ENCODE results near the gene SALL1. TPM values are rescaled to one million over a fixed set of nuclear protein-coding genes. Genes with fewer than 3 reads are reported as not detected.

The SALL1 gene
- total RNA-seq, 1 experiment from 2014 or later = not detected

- H3K36me3 ChIP-seq (ENCODE audit: control insufficient read depth, insufficient read depth, low read length) = no peaks in the 10 kb centered on the region
- H3K27ac ChIP-seq (ENCODE audit: low read length) = no peak overlapping the region
- no peak for ATAC-seq
- in situ Hi-C loops (cut with HindIII; ENCODE audit: low pct_unique_long_range_greater_than_20kb, low sequenced_read_pairs) (no loop called here), intact Hi-C loops (cut with micrococcal nuclease; ENCODE audit: unreplicated experiment) (no loop called here)
- H3K4me1 ChIP-seq (ENCODE audit: control insufficient read depth, insufficient read depth, low read length) = no peaks in the 10 kb centered on the region
- ChIA-PET POLR2A (no interaction called here), CTCF (no interaction called here)
- BruUV-seq (replicated peaks) = no TSS peak
- no peaks in the 10 kb centered on the region for H3K27me3 ChIP-seq (ENCODE audit: control insufficient read depth, insufficient read depth, low read length)
- TF ChIP-seq POLR2AphosphoS5 (IDR thresholded peaks at IDR 0.05; ENCODE audit: low read depth, low read length) (no peak), TCF7L2 (IDR thresholded peaks at IDR 0.05; ENCODE audit: low read depth, low read length) (no peak)
- TF ChIP-seq, protein P1, sequence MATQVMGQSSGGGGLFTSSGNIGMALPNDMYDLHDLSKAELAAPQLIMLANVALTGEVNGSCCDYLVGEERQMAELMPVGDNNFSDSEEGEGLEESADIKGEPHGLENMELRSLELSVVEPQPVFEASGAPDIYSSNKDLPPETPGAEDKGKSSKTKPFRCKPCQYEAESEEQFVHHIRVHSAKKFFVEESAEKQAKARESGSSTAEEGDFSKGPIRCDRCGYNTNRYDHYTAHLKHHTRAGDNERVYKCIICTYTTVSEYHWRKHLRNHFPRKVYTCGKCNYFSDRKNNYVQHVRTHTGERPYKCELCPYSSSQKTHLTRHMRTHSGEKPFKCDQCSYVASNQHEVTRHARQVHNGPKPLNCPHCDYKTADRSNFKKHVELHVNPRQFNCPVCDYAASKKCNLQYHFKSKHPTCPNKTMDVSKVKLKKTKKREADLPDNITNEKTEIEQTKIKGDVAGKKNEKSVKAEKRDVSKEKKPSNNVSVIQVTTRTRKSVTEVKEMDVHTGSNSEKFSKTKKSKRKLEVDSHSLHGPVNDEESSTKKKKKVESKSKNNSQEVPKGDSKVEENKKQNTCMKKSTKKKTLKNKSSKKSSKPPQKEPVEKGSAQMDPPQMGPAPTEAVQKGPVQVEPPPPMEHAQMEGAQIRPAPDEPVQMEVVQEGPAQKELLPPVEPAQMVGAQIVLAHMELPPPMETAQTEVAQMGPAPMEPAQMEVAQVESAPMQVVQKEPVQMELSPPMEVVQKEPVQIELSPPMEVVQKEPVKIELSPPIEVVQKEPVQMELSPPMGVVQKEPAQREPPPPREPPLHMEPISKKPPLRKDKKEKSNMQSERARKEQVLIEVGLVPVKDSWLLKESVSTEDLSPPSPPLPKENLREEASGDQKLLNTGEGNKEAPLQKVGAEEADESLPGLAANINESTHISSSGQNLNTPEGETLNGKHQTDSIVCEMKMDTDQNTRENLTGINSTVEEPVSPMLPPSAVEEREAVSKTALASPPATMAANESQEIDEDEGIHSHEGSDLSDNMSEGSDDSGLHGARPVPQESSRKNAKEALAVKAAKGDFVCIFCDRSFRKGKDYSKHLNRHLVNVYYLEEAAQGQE (IDR thresholded peaks at IDR 0.05; ENCODE audit: insufficient read depth in 1 of 2, low read depth in 2 of 2, low read length in 1 of 2) = no peak
- no peaks in the 10 kb centered on the region for H3K9me3 ChIP-seq (ENCODE audit: control insufficient read depth, insufficient read depth, low read depth, low read length)
- H3K4me3 ChIP-seq (ENCODE audit: low read depth in 2 of 2, low read length in 2 of 2) = no peak overlapping the region
- no peak for DNase-seq (ENCODE audit: low read depth, low spot score)
Observed at GRCh38 chr16:51180719-51181502, 29.8 kb upstream of the SALL1 start.

DNA sequence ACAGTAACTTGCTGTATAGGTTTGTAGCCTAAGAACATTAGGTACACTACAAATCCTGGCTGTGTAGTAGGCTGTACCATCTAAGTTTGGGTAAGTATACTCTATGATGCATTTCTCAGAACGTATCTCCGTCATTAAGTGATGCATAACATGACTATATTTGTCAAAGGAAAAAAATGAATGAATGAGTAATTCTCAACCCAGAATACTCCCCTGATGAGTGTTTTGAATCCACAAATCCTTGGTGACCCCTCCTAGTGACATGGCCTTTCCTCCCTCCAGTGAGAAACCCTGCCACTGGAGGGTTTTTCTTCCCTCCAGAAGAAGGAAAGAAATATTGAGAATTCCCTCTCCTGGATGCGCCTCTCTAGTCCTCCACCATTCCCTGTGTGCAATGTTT lies 24.0 kb upstream of the SALL1 start:
- H3K9me3 ChIP-seq (ENCODE audit: control insufficient read depth, insufficient read depth, low read depth, low read length) = no peaks in the 10 kb centered on the region
- ATAC-seq = no peak
- intact Hi-C loops (cut with micrococcal nuclease; ENCODE audit: unreplicated experiment) (no loop called here), in situ Hi-C loops (cut with HindIII; ENCODE audit: low pct_unique_long_range_greater_than_20kb, low sequenced_read_pairs) (no loop called here)
- DNase-seq (ENCODE audit: low read depth, low spot score) = no peak
- H3K27me3 ChIP-seq (ENCODE audit: control insufficient read depth, insufficient read depth, low read length) = no peaks in the 10 kb centered on the region
- H3K27ac ChIP-seq (ENCODE audit: low read length) = no peak overlapping the region
- no peak overlapping the region for H3K4me3 ChIP-seq (ENCODE audit: low read depth in 2 of 2, low read length in 2 of 2)
- no TSS peak for BruUV-seq (replicated peaks)
- ChIA-PET POLR2A (no interaction called here), CTCF (interaction anchor here (0.6 kb wide), 1 partner anchor 11 kb away, joined by 15 read pairs; no protein-coding TSS in a partner anchor)
- TF ChIP-seq, protein P1 (IDR thresholded peaks at IDR 0.05; ENCODE audit: insufficient read depth in 1 of 2, low read depth in 2 of 2, low read length in 1 of 2) = no peak
- no peak for TF ChIP-seq POLR2AphosphoS5 (IDR thresholded peaks at IDR 0.05; ENCODE audit: low read depth, low read length)
- no peak for TF ChIP-seq TCF7L2 (IDR thresholded peaks at IDR 0.05; ENCODE audit: low read depth, low read length)
- H3K36me3 ChIP-seq (ENCODE audit: control insufficient read depth, insufficient read depth, low read length) = no peaks in the 10 kb centered on the region
- no peaks in the 10 kb centered on the region for H3K4me1 ChIP-seq (ENCODE audit: control insufficient read depth, insufficient read depth, low read length)

DNA sequence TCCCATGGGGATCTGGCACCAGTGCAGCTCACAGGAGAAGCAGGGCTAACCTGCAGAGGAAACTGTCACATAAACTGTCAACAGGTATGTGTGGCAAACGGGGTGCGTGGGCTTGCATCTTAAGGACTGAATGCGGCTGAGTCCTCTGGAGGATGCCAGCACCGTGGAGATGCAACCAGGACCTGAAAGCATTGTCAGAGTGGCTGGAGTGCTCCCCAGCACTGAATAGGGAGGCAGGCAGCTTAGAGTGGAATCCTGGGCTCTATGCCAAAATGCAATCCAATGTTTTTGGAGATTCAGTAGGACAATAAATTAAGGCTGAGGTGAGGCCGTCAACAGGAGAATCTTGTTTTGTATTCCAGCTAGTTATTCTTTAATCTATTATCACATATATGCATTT lies 21.3 kb upstream of the SALL1 start:
- TF ChIP-seq TCF7L2 (IDR thresholded peaks at IDR 0.05; ENCODE audit: low read depth, low read length) (no peak), POLR2AphosphoS5 (IDR thresholded peaks at IDR 0.05; ENCODE audit: low read depth, low read length) (no peak), SIN3A (IDR thresholded peaks at IDR 0.05; ENCODE audit: borderline replicate concordance, insufficient read depth, low read depth, low read length) (no peak)
- TF ChIP-seq, protein P1 (IDR thresholded peaks at IDR 0.05; ENCODE audit: insufficient read depth in 1 of 2, low read depth in 2 of 2, low read length in 1 of 2) = no peak
- TF ChIP-seq, protein P2, sequence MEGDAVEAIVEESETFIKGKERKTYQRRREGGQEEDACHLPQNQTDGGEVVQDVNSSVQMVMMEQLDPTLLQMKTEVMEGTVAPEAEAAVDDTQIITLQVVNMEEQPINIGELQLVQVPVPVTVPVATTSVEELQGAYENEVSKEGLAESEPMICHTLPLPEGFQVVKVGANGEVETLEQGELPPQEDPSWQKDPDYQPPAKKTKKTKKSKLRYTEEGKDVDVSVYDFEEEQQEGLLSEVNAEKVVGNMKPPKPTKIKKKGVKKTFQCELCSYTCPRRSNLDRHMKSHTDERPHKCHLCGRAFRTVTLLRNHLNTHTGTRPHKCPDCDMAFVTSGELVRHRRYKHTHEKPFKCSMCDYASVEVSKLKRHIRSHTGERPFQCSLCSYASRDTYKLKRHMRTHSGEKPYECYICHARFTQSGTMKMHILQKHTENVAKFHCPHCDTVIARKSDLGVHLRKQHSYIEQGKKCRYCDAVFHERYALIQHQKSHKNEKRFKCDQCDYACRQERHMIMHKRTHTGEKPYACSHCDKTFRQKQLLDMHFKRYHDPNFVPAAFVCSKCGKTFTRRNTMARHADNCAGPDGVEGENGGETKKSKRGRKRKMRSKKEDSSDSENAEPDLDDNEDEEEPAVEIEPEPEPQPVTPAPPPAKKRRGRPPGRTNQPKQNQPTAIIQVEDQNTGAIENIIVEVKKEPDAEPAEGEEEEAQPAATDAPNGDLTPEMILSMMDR (IDR thresholded peaks at IDR 0.05) = no peak

More for the DNA sequence above, 21.3 kb upstream of the SALL1 start:
- Histone ChIP-seq H3K27ac (ENCODE audit: low read length) (no peak overlapping the region), H3K9me3 (ENCODE audit: control insufficient read depth, insufficient read depth, low read depth, low read length) (no peaks in the 10 kb centered on the region), H3K27me3 (ENCODE audit: control insufficient read depth, insufficient read depth, low read length) (no peaks in the 10 kb centered on the region), H3K4me1 (ENCODE audit: control insufficient read depth, insufficient read depth, low read length) (no peaks in the 10 kb centered on the region), H3K4me3 (ENCODE audit: low read depth in 2 of 2, low read length in 2 of 2) (no peak overlapping the region), H3K36me3 (ENCODE audit: control insufficient read depth, insufficient read depth, low read length) (no peaks in the 10 kb centered on the region)
- DNase-seq (ENCODE audit: low read depth, low spot score) = no peak
- ChIA-PET POLR2A (no interaction called here), CTCF (no interaction called here)
- in situ Hi-C loops (cut with HindIII; ENCODE audit: low pct_unique_long_range_greater_than_20kb, low sequenced_read_pairs) = no loop called here
- no TSS peak for BruUV-seq (replicated peaks)
- intact Hi-C loops (cut with micrococcal nuclease; ENCODE audit: unreplicated experiment) = no loop called here
- ATAC-seq = no peak
